Measurements from ENCODE around the gene RNU6-9.
"Not testable (repeated sequence)": the region's sequence is repeated elsewhere in the genome, so short reads cannot be mapped to it uniquely, and the experiment has no call there.

The RNU6-9 gene

DNA sequence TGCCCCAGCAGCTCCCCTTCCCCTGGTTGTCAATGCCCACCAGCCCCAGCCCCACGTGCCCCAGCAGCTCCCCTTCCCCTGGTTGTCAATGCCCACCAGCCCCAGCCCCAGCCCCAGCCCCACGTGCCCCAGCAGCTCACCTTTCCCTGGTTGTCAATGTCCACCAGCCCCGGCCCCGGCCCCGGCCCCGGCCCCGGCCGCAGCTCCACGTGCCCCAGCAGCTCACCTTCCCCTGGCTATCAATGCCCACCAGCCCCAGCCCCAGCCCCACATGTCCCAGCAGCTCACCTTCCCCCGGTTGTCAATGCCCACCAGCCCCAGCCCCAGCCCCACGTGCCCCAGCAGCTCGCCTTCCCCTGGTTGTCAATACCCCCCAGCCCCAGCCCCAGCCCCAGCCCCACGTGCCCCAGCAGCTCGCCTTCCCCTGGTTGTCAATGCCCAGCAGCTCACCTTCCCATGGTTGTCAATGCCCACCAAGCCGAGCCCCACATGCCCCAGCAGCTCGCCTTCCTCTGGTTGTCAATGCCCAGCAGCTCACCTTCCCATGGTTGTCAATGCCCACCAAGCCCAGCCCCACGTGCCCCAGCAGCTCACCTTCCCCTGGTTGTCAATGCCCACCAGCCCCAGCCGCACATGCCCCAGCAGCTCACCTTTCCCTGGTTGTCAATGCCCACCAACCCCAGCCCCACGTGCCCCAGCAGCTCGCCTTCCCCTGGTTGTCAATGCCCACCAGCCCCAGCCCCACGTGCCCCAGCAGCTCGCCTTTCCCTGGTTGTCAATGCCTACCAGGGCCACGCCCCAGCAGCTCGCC lies 14.3 kb upstream of the RNU6-9 start:
- not testable (repeated sequence) for DNase-seq (ENCODE audit: low read depth, low spot score)

GRCh38 chr19:879711-880438 lies 13.4 kb upstream of the RNU6-9 start:
- no peak for DNase-seq (ENCODE audit: low read depth, low spot score)

DNA sequence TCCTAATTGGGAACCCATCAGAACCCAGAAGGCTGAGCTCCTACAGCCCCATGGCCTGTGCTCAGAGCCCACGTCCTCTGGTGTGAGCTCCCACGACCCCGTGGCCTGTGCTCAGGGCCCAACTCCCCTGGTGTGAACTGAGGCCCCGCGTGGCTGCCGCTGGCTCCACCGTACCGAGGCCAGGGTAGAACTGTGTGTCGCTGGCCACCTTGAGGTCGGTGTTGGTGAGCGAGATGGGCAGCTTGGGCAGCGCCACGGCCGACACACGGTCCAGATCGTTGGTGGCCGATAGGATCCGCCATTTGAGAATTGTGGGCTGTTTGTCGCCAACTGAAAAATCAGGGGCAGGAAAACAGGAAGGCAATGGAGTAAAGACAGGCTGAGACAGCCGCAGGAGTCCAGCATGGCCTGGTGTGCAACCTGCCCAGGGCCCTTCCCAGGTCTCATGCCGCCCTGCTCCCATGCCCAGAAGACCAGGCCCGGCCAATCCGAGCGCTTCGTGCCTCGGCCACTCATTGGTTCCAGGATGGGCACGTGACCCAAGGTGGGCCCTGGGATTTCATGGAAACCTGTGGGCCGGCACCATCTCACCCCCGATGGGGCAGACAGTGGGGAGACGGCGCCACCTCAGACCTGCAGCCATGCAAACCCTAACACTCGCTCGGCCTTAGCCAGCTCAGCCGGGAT lies 11.8 kb upstream of the RNU6-9 start:
- DNase-seq (ENCODE audit: low read depth, low spot score): no peak

GRCh38 chr19:882871-883497 lies 10.3 kb upstream of the RNU6-9 start:
- no peak for DNase-seq (ENCODE audit: low read depth, low spot score)

GRCh38 chr19:883661-884211 lies 9.5 kb upstream of the RNU6-9 start:
- no peak for DNase-seq (ENCODE audit: low read depth, low spot score)

- DNase-seq (ENCODE audit: low read depth, low spot score): no peak
These were observed 8.7 kb upstream of the RNU6-9 start for GRCh38 chr19:884420-885211.

- no peak for DNase-seq (ENCODE audit: low read depth, low spot score)
These were observed 7.6 kb upstream of the RNU6-9 start for GRCh38 chr19:885536-886224.

DNA sequence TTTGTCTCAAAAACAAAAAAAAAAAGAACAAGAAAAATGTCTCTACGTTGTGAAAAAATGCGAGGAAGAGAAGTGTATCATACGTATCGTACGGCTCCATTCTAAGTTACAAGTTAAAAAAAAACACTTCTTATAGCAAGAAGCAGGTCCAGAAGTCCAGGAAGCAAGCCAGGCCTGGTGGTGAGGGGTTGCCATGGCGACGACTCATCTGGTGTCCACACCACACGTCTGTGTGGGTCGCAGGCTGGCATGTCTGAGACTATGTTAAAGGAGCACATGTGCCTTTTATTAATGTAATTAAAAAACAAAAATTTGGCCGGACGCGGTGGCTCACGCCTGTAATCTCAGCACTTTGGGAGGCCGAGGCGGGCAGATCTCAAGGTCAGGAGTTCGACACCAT lies 6.2 kb upstream of the RNU6-9 start:
- DNase-seq (ENCODE audit: low read depth, low spot score): no peak

- no peak for DNase-seq (ENCODE audit: low read depth, low spot score)
These were observed 5.7 kb upstream of the RNU6-9 start for GRCh38 chr19:887599-887998.

- no peak for DNase-seq (ENCODE audit: low read depth, low spot score)
These were observed 4.5 kb upstream of the RNU6-9 start for GRCh38 chr19:888581-889385.

- DNase-seq (ENCODE audit: low read depth, low spot score): no peak
These were observed 3.5 kb upstream of the RNU6-9 start for GRCh38 chr19:889662-890295.

- DNase-seq (ENCODE audit: low read depth, low spot score): no peak
These were observed 2.5 kb upstream of the RNU6-9 start for GRCh38 chr19:890831-891230.

GRCh38 chr19:891421-892200 lies 1.7 kb upstream of the RNU6-9 start:
- DNase-seq (ENCODE audit: low read depth, low spot score): not testable (repeated sequence)

DNA sequence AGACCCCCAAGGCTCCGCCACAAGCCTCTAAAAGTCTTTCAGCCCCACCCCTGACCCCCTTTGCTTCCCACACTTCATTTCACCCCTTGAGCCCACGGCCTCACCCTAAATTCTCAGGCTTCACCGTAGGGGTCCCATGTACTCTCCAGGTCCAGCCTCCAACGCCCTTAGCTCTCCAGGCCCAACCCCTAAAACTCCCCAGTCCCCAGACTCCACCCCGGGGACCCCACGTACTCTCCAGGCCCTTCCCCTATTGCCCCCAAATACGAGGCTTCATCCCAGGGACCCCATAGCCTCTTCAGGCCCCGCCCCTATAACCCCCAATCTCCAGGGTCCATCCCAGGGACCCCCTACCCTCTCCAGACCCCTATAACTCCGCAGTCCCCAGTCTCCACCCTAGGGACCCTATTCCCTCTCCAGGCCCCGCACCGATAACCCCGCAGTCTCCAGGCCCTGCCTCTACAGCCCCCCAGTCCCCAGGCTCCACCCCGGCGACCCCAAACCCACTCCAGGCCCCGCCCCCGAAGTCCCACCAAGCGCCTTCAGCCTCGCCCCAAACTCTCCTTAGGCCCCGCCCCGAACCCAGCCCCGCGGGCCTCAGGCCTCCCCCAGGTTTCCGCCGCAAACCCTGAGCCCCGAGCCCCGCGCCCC lies 916 bp upstream of the RNU6-9 start:
- DNase-seq (ENCODE audit: low read depth, low spot score): no peak

- DNase-seq (ENCODE audit: low read depth, low spot score): no peak
These were observed 3.1 kb downstream of the RNU6-9 start for GRCh38 chr19:896434-896833.

- DNase-seq (ENCODE audit: low read depth, low spot score): no peak
These were observed 3.7 kb downstream of the RNU6-9 start for GRCh38 chr19:896999-897398.

DNA sequence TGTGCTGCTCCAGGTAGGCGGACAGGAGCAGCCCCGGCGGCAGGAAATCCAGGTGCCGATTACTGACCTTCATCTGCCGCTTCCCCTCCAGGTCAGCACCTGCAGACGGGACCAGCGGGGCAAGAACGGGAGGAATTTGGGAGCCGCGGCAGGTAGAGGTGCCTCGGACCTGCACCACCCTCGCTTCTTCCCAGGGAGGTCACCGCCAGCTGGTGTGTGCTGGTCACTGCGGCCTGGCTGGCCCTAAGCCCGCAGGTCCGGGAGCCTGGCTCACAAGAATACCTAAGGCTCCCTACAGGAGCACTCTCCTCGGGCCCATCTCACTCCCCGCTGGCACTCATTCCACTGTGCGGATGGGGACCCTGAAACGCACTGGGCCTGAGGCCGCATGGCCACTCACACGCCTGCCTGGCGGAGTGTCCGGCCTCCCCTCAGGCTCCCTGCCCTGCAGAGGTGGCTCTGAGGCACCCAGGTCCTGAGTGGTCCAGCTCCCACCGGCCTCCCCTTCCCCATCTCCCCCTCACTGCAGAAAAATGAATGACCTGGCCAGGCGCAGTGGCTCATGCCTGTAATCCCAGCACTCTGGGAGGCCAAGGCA lies 4.3 kb downstream of the RNU6-9 start:
- DNase-seq (ENCODE audit: low read depth, low spot score): no peak

All from activated naive CD8-positive, alpha-beta T cell treated with anti-CD3 and anti-CD28 coated beads, Interleukin-2, amount 50 U/mL, for 16 hours (primary cell).